ENCODE measurements around the gene MACF1.
A peak's percentile ranks its signal among the peaks of the same experiment; 100 is the strongest.

MACF1 gene

GRCh38 chr1:39333296-39333695 is 128.8 kb downstream of the MACF1 start:
- Histone ChIP-seq H3K27me3 (ENCODE audit: control insufficient read depth, insufficient read depth, low read length) (no peaks in the 10 kb centered on the region), H3K4me3 (ENCODE audit: low read depth, low read length) (no peak overlapping the region), H3K9ac (ENCODE audit: low read depth, low read length) (no peak overlapping the region), H3K27ac (ENCODE audit: low read depth, low read length) (no peak overlapping the region), H3K9me3 (ENCODE audit: control insufficient read depth, insufficient read depth, low read length) (no peaks in the 10 kb centered on the region), H3K4me1 (ENCODE audit: control insufficient read depth, insufficient read depth, low read length) (no peaks in the 10 kb centered on the region), H3K36me3 (ENCODE audit: control insufficient read depth, insufficient read depth, low read length) (peaks cover 86% of the 10 kb centered on the region)

- Histone ChIP-seq H3K4me1 (ENCODE audit: control insufficient read depth, insufficient read depth, low read length) (no peaks in the 10 kb centered on the region), H3K4me3 (ENCODE audit: low read depth, low read length) (no peak overlapping the region), H3K36me3 (ENCODE audit: control insufficient read depth, insufficient read depth, low read length) (peaks cover 86% of the 10 kb centered on the region), H3K27ac (ENCODE audit: low read depth, low read length) (no peak overlapping the region), H3K27me3 (ENCODE audit: control insufficient read depth, insufficient read depth, low read length) (no peaks in the 10 kb centered on the region), H3K9me3 (ENCODE audit: control insufficient read depth, insufficient read depth, low read length) (no peaks in the 10 kb centered on the region), H3K9ac (ENCODE audit: low read depth, low read length) (no peak overlapping the region)
These were observed 130.7 kb downstream of the MACF1 start for GRCh38 chr1:39335216-39335615.

GRCh38 chr1:39337067-39337466 is 132.6 kb downstream of the MACF1 start:
- H3K9me3 ChIP-seq (ENCODE audit: control insufficient read depth, insufficient read depth, low read length), result no peaks in the 10 kb centered on the region
- H3K4me3 ChIP-seq (ENCODE audit: low read depth, low read length), result no peak overlapping the region
- no peaks in the 10 kb centered on the region for H3K27me3 ChIP-seq (ENCODE audit: control insufficient read depth, insufficient read depth, low read length)
- H3K27ac ChIP-seq (ENCODE audit: low read depth, low read length), result no peak overlapping the region
- peaks cover 83% of the 10 kb centered on the region for H3K36me3 ChIP-seq (ENCODE audit: control insufficient read depth, insufficient read depth, low read length)
- H3K9ac ChIP-seq (ENCODE audit: low read depth, low read length), result no peak overlapping the region
- H3K4me1 ChIP-seq (ENCODE audit: control insufficient read depth, insufficient read depth, low read length), result no peaks in the 10 kb centered on the region

GRCh38 chr1:39342776-39343175 is 138.3 kb downstream of the MACF1 start:
- H3K4me3 ChIP-seq (ENCODE audit: low read depth, low read length), result no peak overlapping the region
- no peak overlapping the region for H3K27ac ChIP-seq (ENCODE audit: low read depth, low read length)
- H3K4me1 ChIP-seq (ENCODE audit: control insufficient read depth, insufficient read depth, low read length), result peaks cover 6% of the 10 kb centered on the region; the same call in 1 of the 2 replicates
- no peak overlapping the region for H3K9ac ChIP-seq (ENCODE audit: low read depth, low read length)
- peaks cover 74% of the 10 kb centered on the region for H3K36me3 ChIP-seq (ENCODE audit: control insufficient read depth, insufficient read depth, low read length)
- no peaks in the 10 kb centered on the region for H3K27me3 ChIP-seq (ENCODE audit: control insufficient read depth, insufficient read depth, low read length)
- H3K9me3 ChIP-seq (ENCODE audit: control insufficient read depth, insufficient read depth, low read length), result no peaks in the 10 kb centered on the region

- H3K9ac ChIP-seq (ENCODE audit: low read depth, low read length), result no peak overlapping the region
- no peaks in the 10 kb centered on the region for H3K9me3 ChIP-seq (ENCODE audit: control insufficient read depth, insufficient read depth, low read length)
- no peak overlapping the region for H3K27ac ChIP-seq (ENCODE audit: low read depth, low read length)
- H3K36me3 ChIP-seq (ENCODE audit: control insufficient read depth, insufficient read depth, low read length), result peaks cover 75% of the 10 kb centered on the region
- no peak overlapping the region for H3K4me3 ChIP-seq (ENCODE audit: low read depth, low read length)
- H3K4me1 ChIP-seq (ENCODE audit: control insufficient read depth, insufficient read depth, low read length), result peaks cover 6% of the 10 kb centered on the region; the same call in 1 of the 2 replicates
- no peaks in the 10 kb centered on the region for H3K27me3 ChIP-seq (ENCODE audit: control insufficient read depth, insufficient read depth, low read length)
These were observed 140.1 kb downstream of the MACF1 start for GRCh38 chr1:39344394-39345154.

- Histone ChIP-seq H3K9ac (ENCODE audit: low read depth, low read length) (no peak overlapping the region), H3K27me3 (ENCODE audit: control insufficient read depth, insufficient read depth, low read length) (no peaks in the 10 kb centered on the region), H3K4me1 (ENCODE audit: control insufficient read depth, insufficient read depth, low read length) (peaks cover 6% of the 10 kb centered on the region; the same call in 1 of the 2 replicates), H3K4me3 (ENCODE audit: low read depth, low read length) (no peak overlapping the region), H3K9me3 (ENCODE audit: control insufficient read depth, insufficient read depth, low read length) (no peaks in the 10 kb centered on the region), H3K27ac (ENCODE audit: low read depth, low read length) (peak overlapping the region; percentile 52), H3K36me3 (ENCODE audit: control insufficient read depth, insufficient read depth, low read length) (peaks cover 79% of the 10 kb centered on the region)
These were observed 142.4 kb downstream of the MACF1 start for GRCh38 chr1:39346872-39347271.

- Histone ChIP-seq H3K9ac (ENCODE audit: low read depth, low read length) (no peak overlapping the region), H3K27me3 (ENCODE audit: control insufficient read depth, insufficient read depth, low read length) (no peaks in the 10 kb centered on the region), H3K9me3 (ENCODE audit: control insufficient read depth, insufficient read depth, low read length) (no peaks in the 10 kb centered on the region), H3K27ac (ENCODE audit: low read depth, low read length) (no peak overlapping the region), H3K4me1 (ENCODE audit: control insufficient read depth, insufficient read depth, low read length) (peaks cover 6% of the 10 kb centered on the region; the same call in 1 of the 2 replicates), H3K36me3 (ENCODE audit: control insufficient read depth, insufficient read depth, low read length) (peaks cover 79% of the 10 kb centered on the region), H3K4me3 (ENCODE audit: low read depth, low read length) (no peak overlapping the region)
These were observed 143.8 kb downstream of the MACF1 start for GRCh38 chr1:39348278-39348677.

GRCh38 chr1:39352881-39353280 is 148.4 kb downstream of the MACF1 start:
- Histone ChIP-seq H3K27ac (ENCODE audit: low read depth, low read length) (no peak overlapping the region), H3K36me3 (ENCODE audit: control insufficient read depth, insufficient read depth, low read length) (peaks cover 95% of the 10 kb centered on the region)

GRCh38 chr1:39354572-39354971 is 150.1 kb downstream of the MACF1 start:
- Histone ChIP-seq H3K27ac (ENCODE audit: low read depth, low read length) (no peak overlapping the region), H3K9ac (ENCODE audit: low read depth, low read length) (no peak overlapping the region), H3K4me3 (ENCODE audit: low read depth, low read length) (no peak overlapping the region), H3K4me1 (ENCODE audit: control insufficient read depth, insufficient read depth, low read length) (no peaks in the 10 kb centered on the region), H3K36me3 (ENCODE audit: control insufficient read depth, insufficient read depth, low read length) (peaks cover 95% of the 10 kb centered on the region), H3K9me3 (ENCODE audit: control insufficient read depth, insufficient read depth, low read length) (no peaks in the 10 kb centered on the region), H3K27me3 (ENCODE audit: control insufficient read depth, insufficient read depth, low read length) (no peaks in the 10 kb centered on the region)

More at GRCh38 chr1:39352881-39353280, 148.4 kb downstream of the MACF1 start:
- H3K4me3 ChIP-seq (ENCODE audit: low read depth, low read length), result no peak overlapping the region
- no peaks in the 10 kb centered on the region for H3K4me1 ChIP-seq (ENCODE audit: control insufficient read depth, insufficient read depth, low read length)
- H3K27me3 ChIP-seq (ENCODE audit: control insufficient read depth, insufficient read depth, low read length), result no peaks in the 10 kb centered on the region
- H3K9ac ChIP-seq (ENCODE audit: low read depth, low read length), result no peak overlapping the region
- no peaks in the 10 kb centered on the region for H3K9me3 ChIP-seq (ENCODE audit: control insufficient read depth, insufficient read depth, low read length)

GRCh38 chr1:39358491-39358890 is 154.0 kb downstream of the MACF1 start:
- H3K9ac ChIP-seq (ENCODE audit: low read depth, low read length), result no peak overlapping the region
- H3K4me1 ChIP-seq (ENCODE audit: control insufficient read depth, insufficient read depth, low read length), result no peaks in the 10 kb centered on the region
- no peak overlapping the region for H3K27ac ChIP-seq (ENCODE audit: low read depth, low read length)
- no peaks in the 10 kb centered on the region for H3K9me3 ChIP-seq (ENCODE audit: control insufficient read depth, insufficient read depth, low read length)
- no peaks in the 10 kb centered on the region for H3K27me3 ChIP-seq (ENCODE audit: control insufficient read depth, insufficient read depth, low read length)
- H3K4me3 ChIP-seq (ENCODE audit: low read depth, low read length), result no peak overlapping the region
- H3K36me3 ChIP-seq (ENCODE audit: control insufficient read depth, insufficient read depth, low read length), result peaks cover 91% of the 10 kb centered on the region

GRCh38 chr1:39359028-39359570 is 154.6 kb downstream of the MACF1 start:
- Histone ChIP-seq H3K27ac (ENCODE audit: low read depth, low read length) (no peak overlapping the region), H3K4me3 (ENCODE audit: low read depth, low read length) (no peak overlapping the region), H3K9ac (ENCODE audit: low read depth, low read length) (no peak overlapping the region), H3K9me3 (ENCODE audit: control insufficient read depth, insufficient read depth, low read length) (no peaks in the 10 kb centered on the region), H3K27me3 (ENCODE audit: control insufficient read depth, insufficient read depth, low read length) (no peaks in the 10 kb centered on the region), H3K4me1 (ENCODE audit: control insufficient read depth, insufficient read depth, low read length) (no peaks in the 10 kb centered on the region), H3K36me3 (ENCODE audit: control insufficient read depth, insufficient read depth, low read length) (peaks cover 91% of the 10 kb centered on the region)
